Mesenchymal stem cell (in vitro differentiated cells and primary cell): ENCODE results near the gene COL4A2.

Experiments used
- DNase-seq: peaks from one replicate; pipeline ENCODE4 v3.0.0-alpha.2; 2013
- H2AFZ ChIP-seq: one replicate; pipeline ENCODE4 v1.6.1; 2013; ENCODE audit warnings: low read depth, mild to moderate bottlenecking, control low read depth, inconsistent platforms, low read length, moderate library complexity
- H2AK5ac ChIP-seq: 2 replicates; pipeline ENCODE4 v1.6.1; 2013; ENCODE audit warnings: low read length, moderate library complexity, mild to moderate bottlenecking, inconsistent platforms; ENCODE audit not compliant: severe bottlenecking
- H2BK120ac ChIP-seq: one replicate; pipeline ENCODE4 v1.6.1; 2013; ENCODE audit warnings: low read depth, mild to moderate bottlenecking, inconsistent platforms, low read length, moderate library complexity
- H2BK12ac ChIP-seq, 2 experiments: one replicate each; pipeline ENCODE4 v1.6.1; 2013; ENCODE audit warnings: inconsistent platforms in 2 of 2, low read length in 2 of 2, mild to moderate bottlenecking in 2 of 2, moderate library complexity in 2 of 2, control low read depth in 1 of 2
- H2BK15ac ChIP-seq: one replicate; pipeline ENCODE4 v1.6.1; 2013; ENCODE audit warnings: mild to moderate bottlenecking, low read depth, inconsistent platforms; ENCODE audit not compliant: poor library complexity, severe bottlenecking
- H2BK5ac ChIP-seq: 2 replicates; pipeline ENCODE4 v1.6.1; 2013; ENCODE audit warnings: low read depth, mild to moderate bottlenecking, low read length, control low read depth, inconsistent platforms; ENCODE audit not compliant: poor library complexity, severe bottlenecking
- H3K14ac ChIP-seq, 2 experiments: one replicate each; pipeline ENCODE4 v1.6.1; 2013; ENCODE audit warnings: inconsistent platforms in 2 of 2, low read length in 2 of 2, control low read depth in 1 of 2, mild to moderate bottlenecking in 1 of 2, moderate library complexity in 1 of 2
- H3K18ac ChIP-seq, 2 experiments: one replicate each; pipeline ENCODE4 v1.6.1; 2013; ENCODE audit warnings: inconsistent platforms in 2 of 2, low read length in 2 of 2, control low read depth in 1 of 2, low read depth in 1 of 2, mild to moderate bottlenecking in 1 of 2
- H3K23ac ChIP-seq, 2 experiments: one replicate each; pipeline ENCODE4 v1.6.1; 2013; ENCODE audit warnings: inconsistent platforms in 2 of 2, low read length in 2 of 2, mild to moderate bottlenecking in 2 of 2, moderate library complexity in 2 of 2, control low read depth in 1 of 2
- H3K27ac ChIP-seq: 2 replicates; pipeline ENCODE4 v1.5.1; 2013; ENCODE audit warnings: mild to moderate bottlenecking, moderate library complexity, low read length, control low read depth, inconsistent platforms; ENCODE audit not compliant: poor library complexity, severe bottlenecking
- H3K27me3 ChIP-seq, 2 experiments: 2 replicates each; pipeline versions ENCODE4 v1.6.1 to v1.7.0; 2013; ENCODE audit warnings: low read length in 2 of 2, mild to moderate bottlenecking in 2 of 2, moderate library complexity in 2 of 2, control low read depth in 1 of 2, inconsistent platforms in 1 of 2; ENCODE audit not compliant: control insufficient read depth in 1 of 2, insufficient read depth in 1 of 2
- H3K36me3 ChIP-seq, 2 experiments: 2 replicates each; pipeline versions ENCODE4 v1.6.1 to v1.7.0; 2013; ENCODE audit warnings: low read length in 2 of 2, control low read depth in 1 of 2, inconsistent platforms in 1 of 2, low read depth in 1 of 2, mild to moderate bottlenecking in 1 of 2; ENCODE audit not compliant: insufficient read depth in 2 of 2, control insufficient read depth in 1 of 2
- H3K4ac ChIP-seq, 2 experiments: one replicate each; pipeline ENCODE4 v1.6.1; 2013; ENCODE audit warnings: inconsistent platforms in 2 of 2, low read length in 2 of 2, mild to moderate bottlenecking in 2 of 2, moderate library complexity in 2 of 2, control low read depth in 1 of 2, low read depth in 1 of 2
- H3K4me1 ChIP-seq: 2 replicates; pipeline ENCODE4 v1.6.1; 2013; ENCODE audit warnings: low read depth, low read length, control low read depth; ENCODE audit not compliant: control insufficient read depth, insufficient read depth
- H3K4me2 ChIP-seq: 2 replicates; pipeline ENCODE4 v1.6.1; 2013; ENCODE audit warnings: low read length, mild to moderate bottlenecking, inconsistent platforms; ENCODE audit not compliant: poor library complexity, severe bottlenecking
- H3K4me3 ChIP-seq, 2 experiments: 2 replicates each; pipeline versions ENCODE4 v1.5.1 to v1.7.0; 2013; ENCODE audit warnings: low read length in 2 of 2, mild to moderate bottlenecking in 2 of 2, control low read depth in 1 of 2, low read depth in 1 of 2; ENCODE audit not compliant: insufficient read depth in 1 of 2
- H3K79me1 ChIP-seq: replicated peaks from 2 replicates; pipeline ENCODE4 v1.6.1; 2013; ENCODE audit warnings: mild to moderate bottlenecking, control low read depth, low read length, inconsistent platforms; ENCODE audit not compliant: poor library complexity, severe bottlenecking
- H3K9ac ChIP-seq: 2 replicates; pipeline ENCODE4 v1.7.0; 2013; ENCODE audit warnings: mild to moderate bottlenecking, low read length, moderate library complexity
- H3K9me3 ChIP-seq: 2 replicates; pipeline ENCODE4 v1.7.0; 2013; ENCODE audit warnings: mild to moderate bottlenecking, low read length; ENCODE audit not compliant: control insufficient read depth
- H4K8ac ChIP-seq: one replicate; pipeline ENCODE4 v1.6.1; 2013; ENCODE audit warnings: inconsistent platforms, mild to moderate bottlenecking, low read length, moderate library complexity
- H4K91ac ChIP-seq: one replicate; pipeline ENCODE4 v1.6.1; 2013; ENCODE audit warnings: mild to moderate bottlenecking, low read length, inconsistent platforms
- WGBS: methylation state at CpG from one replicate; pipeline ENCODE4 v1.1.7; 2013; ENCODE audit warnings: mixed read lengths; 5-methylcytosine and 5-hydroxymethylcytosine counted together

COL4A2 gene

GRCh38 chr13:110418944-110419343, 111.9 kb downstream of the COL4A2 start:
- H2AFZ ChIP-seq, result no peak overlapping the region
- no peak overlapping the region for H3K23ac ChIP-seq
- H4K91ac ChIP-seq, result no peak overlapping the region
- no peak overlapping the region for H3K4ac ChIP-seq
- H3K14ac ChIP-seq, result no peak overlapping the region
- peak overlapping the region; percentile 12 for H4K8ac ChIP-seq
- H3K4me2 ChIP-seq, result peak overlapping the region; percentile 51
- H3K27me3 ChIP-seq, result no peaks in the 10 kb centered on the region
- WGBS, result 96% methylated on average over 7 of the region's 9 CpGs
- peak overlapping the region; percentile 97 for H2BK5ac ChIP-seq
- peak overlapping the region; percentile 94 for H2AK5ac ChIP-seq
- H3K9me3 ChIP-seq, result no peaks in the 10 kb centered on the region
- peaks cover 19% of the 10 kb centered on the region for H3K79me1 ChIP-seq
- peak overlapping the region in 1 of 2 experiments; percentile 60 for H2BK12ac ChIP-seq
- no peak overlapping the region for H3K9ac ChIP-seq
- H3K18ac ChIP-seq, result peak overlapping the region in 1 of 2 experiments; percentile 80
- H3K4me1 ChIP-seq, result peaks cover 34% of the 10 kb centered on the region
- peaks cover 0 to 11% of the 10 kb centered on the region in 2 experiments for H3K36me3 ChIP-seq
- no peak overlapping the region for H2BK15ac ChIP-seq
- no peak for DNase-seq
- H3K27ac ChIP-seq, result peak overlapping the region; percentile 98
- H2BK120ac ChIP-seq, result no peak overlapping the region
- H3K4me3 ChIP-seq, result no peak overlapping the region

GRCh38 chr13:110419381-110419791, 112.3 kb downstream of the COL4A2 start:
- Histone ChIP-seq H4K91ac (no peak overlapping the region), H3K27ac (peak overlapping the region; percentile 98), H3K14ac (no peak overlapping the region), H2BK5ac (peak overlapping the region; percentile 95), H3K4me1 (peaks cover 33% of the 10 kb centered on the region), H3K18ac (peak overlapping the region in 1 of 2 experiments; percentile 11), H3K36me3 (peaks cover 0 to 11% of the 10 kb centered on the region in 2 experiments), H3K9ac (no peak overlapping the region), H2AFZ (no peak overlapping the region), H3K4me3 (no peak overlapping the region), H2BK120ac (no peak overlapping the region), H4K8ac (no peak overlapping the region), H3K79me1 (peaks cover 17% of the 10 kb centered on the region), H2AK5ac (peak overlapping the region; percentile 75), H3K4ac (no peak overlapping the region), H3K4me2 (no peak overlapping the region), H2BK15ac (no peak overlapping the region), H2BK12ac (no peak overlapping the region), H3K27me3 (no peaks in the 10 kb centered on the region), H3K23ac (no peak overlapping the region), H3K9me3 (no peaks in the 10 kb centered on the region)
- no peak for DNase-seq
- 88% methylated on average over 10 of the region's 14 CpGs for WGBS

DNA sequence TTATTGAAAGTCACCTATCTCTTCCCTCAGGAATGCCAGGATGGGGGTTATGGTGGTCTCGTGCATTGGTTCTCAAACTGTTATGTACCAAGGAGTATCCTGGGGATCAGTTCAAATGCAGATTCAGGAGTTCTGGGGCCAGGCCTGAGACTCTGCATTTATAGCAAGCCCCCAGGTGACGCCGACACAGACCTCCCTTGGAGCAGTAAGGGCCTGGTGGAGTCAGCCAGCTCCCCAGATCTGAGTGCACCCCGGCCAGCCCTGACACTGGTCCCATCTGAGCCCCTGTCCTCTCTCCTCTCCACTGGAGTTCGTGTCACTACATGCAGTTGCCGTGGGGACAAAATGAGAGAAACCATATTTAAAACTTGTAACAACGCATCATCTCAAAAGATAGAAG, 112.9 kb downstream of the COL4A2 start:
- Histone ChIP-seq H4K8ac (no peak overlapping the region), H2BK12ac (no peak overlapping the region)

GRCh38 chr13:110420626-110421025, 113.5 kb downstream of the COL4A2 start:
- H3K23ac ChIP-seq, result no peak overlapping the region
- H3K27ac ChIP-seq, result peak overlapping the region; percentile 88
- peak overlapping the region; percentile 63 to 83 for H3K18ac ChIP-seq
- WGBS, result 87% methylated on average over 6 of the region's 6 CpGs
- H3K9me3 ChIP-seq, result no peaks in the 10 kb centered on the region
- no peak overlapping the region for H2BK5ac ChIP-seq
- peak overlapping the region in 1 of 2 experiments; percentile 5 for H3K4ac ChIP-seq
- H2BK15ac ChIP-seq, result peak overlapping the region; percentile 16
- H2BK12ac ChIP-seq, result peak overlapping the region; percentile 45 to 59
- H4K8ac ChIP-seq, result peak overlapping the region; percentile 19
- no peak overlapping the region for H3K14ac ChIP-seq
- no peak overlapping the region for H3K4me3 ChIP-seq
- no peak overlapping the region for H2BK120ac ChIP-seq
- no peak overlapping the region for H2AFZ ChIP-seq
- H3K4me2 ChIP-seq, result no peak overlapping the region
- peaks cover 16% of the 10 kb centered on the region for H3K79me1 ChIP-seq
- peaks cover 37% of the 10 kb centered on the region for H3K4me1 ChIP-seq
- H3K27me3 ChIP-seq, result no peaks in the 10 kb centered on the region
- no peak overlapping the region for H3K9ac ChIP-seq
- peak overlapping the region; percentile 64 for H4K91ac ChIP-seq
- peak overlapping the region; percentile 96 for H2AK5ac ChIP-seq
- DNase-seq, result no peak
- peaks cover 8 to 11% of the 10 kb centered on the region in 2 experiments for H3K36me3 ChIP-seq

More for the DNA sequence above, 112.9 kb downstream of the COL4A2 start:
- Histone ChIP-seq H3K27me3 (no peaks in the 10 kb centered on the region), H3K4me3 (no peak overlapping the region), H2AK5ac (peak overlapping the region; percentile 86), H3K4me2 (no peak overlapping the region), H3K9me3 (no peaks in the 10 kb centered on the region), H2BK120ac (no peak overlapping the region), H2AFZ (no peak overlapping the region), H3K36me3 (peaks cover under 1 to 11% of the 10 kb centered on the region in 2 experiments), H3K9ac (no peak overlapping the region), H3K79me1 (peaks cover 18% of the 10 kb centered on the region), H3K27ac (peak overlapping the region; percentile 98), H2BK5ac (no peak overlapping the region), H4K91ac (no peak overlapping the region), H2BK15ac (no peak overlapping the region), H3K18ac (peak overlapping the region in 1 of 2 experiments; percentile 46), H3K4ac (no peak overlapping the region), H3K23ac (no peak overlapping the region), H3K4me1 (peaks cover 35% of the 10 kb centered on the region), H3K14ac (no peak overlapping the region)
- DNase-seq, result no peak
- 100% methylated on average over 6 of the region's 7 CpGs for WGBS
